ENCODE results near the gene ATG10.

The ATG10 gene

GRCh38 chr5:82155305-82155704 is 183.5 kb downstream of the ATG10 start:
- Histone ChIP-seq H3K79me2 (ENCODE audit: insufficient read depth, low read length) (no peaks in the 10 kb centered on the region), H3K4me3 (ENCODE audit: low read depth, low read length, poor library complexity, severe bottlenecking) (no peak overlapping the region), H3K27ac (ENCODE audit: low read depth, low read length, poor library complexity, severe bottlenecking) (no peak overlapping the region), H3K4me2 (ENCODE audit: low read length) (no peak overlapping the region), H3K36me3 (ENCODE audit: insufficient read depth, low read length) (no peaks in the 10 kb centered on the region), H3F3A (ENCODE audit: insufficient read depth, low read length) (0 out of 2 replicates have a peak, but pooled peaks cover 3% of the 10 kb centered on the region), H3K27me3 (ENCODE audit: insufficient read depth, low read length) (no peaks in the 10 kb centered on the region), H2AFZ (ENCODE audit: low read length) (no peak overlapping the region), H3K9ac (ENCODE audit: low read length) (no peak overlapping the region), H3K9me3 (ENCODE audit: low read length) (no peaks in the 10 kb centered on the region), H3K4me1 (ENCODE audit: insufficient read depth, low read length, severe bottlenecking) (no peaks in the 10 kb centered on the region), H3K9me2 (ENCODE audit: low read depth, low read length) (no peaks in the 10 kb centered on the region), H4K20me1 (ENCODE audit: insufficient read depth, low read length) (no peaks in the 10 kb centered on the region)
- TF ChIP-seq EZH2 (IDR thresholded peaks at IDR 0.05; ENCODE audit: borderline replicate concordance, low read length) (no peak), CTCF (IDR thresholded peaks at IDR 0.05; ENCODE audit: low read length) (no peak)

DNA sequence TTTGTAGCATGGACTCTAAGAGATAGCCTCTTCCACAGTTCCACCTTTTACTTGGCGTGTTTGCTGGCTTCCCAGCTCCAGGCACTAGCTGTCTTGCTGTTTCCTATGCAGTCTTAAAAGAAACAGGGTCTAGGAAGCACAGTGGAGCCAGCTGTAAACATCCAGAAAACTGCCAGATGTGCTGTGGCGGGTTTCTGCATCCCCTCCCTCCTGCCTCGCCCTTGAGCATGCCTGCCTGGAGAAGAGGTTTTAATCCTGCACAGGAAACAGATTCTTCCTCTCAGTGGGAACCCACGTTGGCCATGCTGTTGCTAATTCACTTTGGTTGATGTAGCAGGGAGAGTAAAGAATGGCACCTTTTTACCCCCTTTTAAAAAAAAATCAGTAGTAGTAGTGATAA is 185.1 kb downstream of the ATG10 start:
- Histone ChIP-seq H3K4me3 (ENCODE audit: low read depth, low read length, poor library complexity, severe bottlenecking) (no peak overlapping the region), H3K9ac (ENCODE audit: low read length) (no peak overlapping the region), H3K27ac (ENCODE audit: low read depth, low read length, poor library complexity, severe bottlenecking) (no peak overlapping the region), H2AFZ (ENCODE audit: low read length) (no peak overlapping the region), H3K27me3 (ENCODE audit: insufficient read depth, low read length) (no peaks in the 10 kb centered on the region), H3K4me1 (ENCODE audit: insufficient read depth, low read length, severe bottlenecking) (no peaks in the 10 kb centered on the region), H3K9me2 (ENCODE audit: low read depth, low read length) (no peaks in the 10 kb centered on the region), H3F3A (ENCODE audit: insufficient read depth, low read length) (0 out of 2 replicates have a peak, but pooled peaks cover 3% of the 10 kb centered on the region), H3K9me3 (ENCODE audit: low read length) (no peaks in the 10 kb centered on the region), H4K20me1 (ENCODE audit: insufficient read depth, low read length) (no peaks in the 10 kb centered on the region), H3K79me2 (ENCODE audit: insufficient read depth, low read length) (no peaks in the 10 kb centered on the region), H3K4me2 (ENCODE audit: low read length) (no peak overlapping the region), H3K36me3 (ENCODE audit: insufficient read depth, low read length) (no peaks in the 10 kb centered on the region)
- TF ChIP-seq EZH2 (IDR thresholded peaks at IDR 0.05; ENCODE audit: borderline replicate concordance, low read length), result no peak
- no peak for TF ChIP-seq CTCF (IDR thresholded peaks at IDR 0.05; ENCODE audit: low read length)

GRCh38 chr5:82158755-82159413 is 187.1 kb downstream of the ATG10 start:
- H3K27ac ChIP-seq (ENCODE audit: low read depth, low read length, poor library complexity, severe bottlenecking), result no peak overlapping the region
- no peak overlapping the region for H3K9ac ChIP-seq (ENCODE audit: low read length)
- H3K9me2 ChIP-seq (ENCODE audit: low read depth, low read length), result no peaks in the 10 kb centered on the region
- H3K36me3 ChIP-seq (ENCODE audit: insufficient read depth, low read length), result no peaks in the 10 kb centered on the region
- H3K27me3 ChIP-seq (ENCODE audit: insufficient read depth, low read length), result no peaks in the 10 kb centered on the region
- H3F3A ChIP-seq (ENCODE audit: insufficient read depth, low read length), result 0 out of 2 replicates have a peak, but pooled peaks cover 3% of the 10 kb centered on the region
- no peak overlapping the region for H3K4me2 ChIP-seq (ENCODE audit: low read length)
- no peaks in the 10 kb centered on the region for H4K20me1 ChIP-seq (ENCODE audit: insufficient read depth, low read length)
- no peaks in the 10 kb centered on the region for H3K79me2 ChIP-seq (ENCODE audit: insufficient read depth, low read length)
- no peak overlapping the region for H3K4me3 ChIP-seq (ENCODE audit: low read depth, low read length, poor library complexity, severe bottlenecking)
- no peaks in the 10 kb centered on the region for H3K9me3 ChIP-seq (ENCODE audit: low read length)
- H3K4me1 ChIP-seq (ENCODE audit: insufficient read depth, low read length, severe bottlenecking), result no peaks in the 10 kb centered on the region
- TF ChIP-seq CTCF (IDR thresholded peaks at IDR 0.05; ENCODE audit: low read length) (no peak), EZH2 (IDR thresholded peaks at IDR 0.05; ENCODE audit: borderline replicate concordance, low read length) (no peak)
- no peak overlapping the region for H2AFZ ChIP-seq (ENCODE audit: low read length)

All from OCI-LY1 (cell line).